Psoas muscle (tissue), 8 donors: ENCODE results near the gene RFC5. TPM values are rescaled to one million over a fixed set of nuclear protein-coding genes. Genes with fewer than 3 reads are reported as not detected.

Source experiments
- ATAC-seq, 4 donors: fragments of 200-7000 bp; cut with Tn5 transposase; one replicate each; pipeline ENCODE4 v1.9.1; 2020; ENCODE audit warnings: moderate library complexity in 3 of 4, mild to moderate bottlenecking in 2 of 4
- DNase-seq, 2 donors: peaks; one replicate each; pipeline ENCODE4 v3.0.0-alpha.2; 2020
- H3K27ac ChIP-seq: fragments of 200-600 bp; one replicate; pipeline ENCODE4 v1.8.0; 2022
- H3K27me3 ChIP-seq, 3 donors: fragments of 200-600 bp in 1 of 3; one replicate each; pipeline versions ENCODE4 v1.6.1 to v1.8.0; 2013 to 2022; ENCODE audit warnings: low read length in 2 of 3, mild to moderate bottlenecking in 2 of 3, moderate library complexity in 1 of 3; ENCODE audit not compliant: insufficient read depth in 3 of 3
- H3K36me3 ChIP-seq, 2 donors: fragments of 200-600 bp in 1 of 2; one replicate each; pipeline versions ENCODE4 v1.6.1 to v1.8.0; 2013 to 2022; ENCODE audit warnings: low read depth in 1 of 2, mild to moderate bottlenecking in 1 of 2, moderate library complexity in 1 of 2; ENCODE audit not compliant: insufficient read depth in 1 of 2
- H3K4me1 ChIP-seq: fragments of 200-600 bp; one replicate; pipeline ENCODE4 v1.8.0; 2022
- H3K4me3 ChIP-seq: fragments of 200-600 bp; one replicate; pipeline ENCODE4 v1.8.0; 2022; ENCODE audit warnings: mild to moderate bottlenecking
- H3K9me3 ChIP-seq: fragments of 200-600 bp; one replicate; pipeline ENCODE4 v1.8.0; 2022
- WGBS, 3 donors: extraction: QIAGEN DNeasy Blood & Tissue Kit; methylation state at CpG; one replicate each; pipeline versions ENCODE4 v1.1.6 to v1.1.7; 2013; 5-methylcytosine and 5-hydroxymethylcytosine counted together
- intact Hi-C, 2 donors: fragments of 100-400 bp; cut with DNase I; formaldehyde crosslinking; loops; one replicate each; pipeline versions ENCODE4 v1.11.0 to v1.14.2; 2022
- long read RNA-seq, 2 donors: library from polyadenylated mRNA; unstranded; transcript quantifications; one replicate each; pipeline ENCODE4 v2.0.0, GENCODE V29; 2021
- polyA plus RNA-seq, 3 donors: library from polyadenylated mRNA; stranded (reverse); fragments of 200-250 nt; gene quantifications; one replicate each; pipeline ENCODE4 v1.2.3, GENCODE V29; 2013
- total RNA-seq, 4 donors: library from RNA; stranded (reverse); fragmentation: NEBNext Ultra II Directional in 2 of 4; extraction: Animal tissue kit (Norgen Biotek cat#: 25700) in 2 of 4; gene quantifications; one replicate each; pipeline versions ENCODE4 v1.2.1 to v1.2.4, GENCODE V29; 2021 to 2023
- TF ChIP-seq, protein P1 (sequence below): fragments of 200-600 bp; IDR thresholded peaks from one replicate; pipeline ENCODE4 v1.8.0; 2022; ENCODE audit warnings: antibody characterized with exemption
- donor health status: healthy with polysubstance abuse.
- donor health status: DM: no; HTN: no; CAD: no; lungs with moderate emphysema.
- donor health status: Bipolar disorder and iron deficiency.
- donor health status: healthy.
- donor health status: DM: yes; HTN: yes; CAD: no.
- donor health status: DM: no; HTN: no; CAD: no.
- donor health status: DM: no; HTN: no; CAD: no.
- donor health status: DM: yes; HTN: yes; CAD: no.

RFC5 gene, protein sequence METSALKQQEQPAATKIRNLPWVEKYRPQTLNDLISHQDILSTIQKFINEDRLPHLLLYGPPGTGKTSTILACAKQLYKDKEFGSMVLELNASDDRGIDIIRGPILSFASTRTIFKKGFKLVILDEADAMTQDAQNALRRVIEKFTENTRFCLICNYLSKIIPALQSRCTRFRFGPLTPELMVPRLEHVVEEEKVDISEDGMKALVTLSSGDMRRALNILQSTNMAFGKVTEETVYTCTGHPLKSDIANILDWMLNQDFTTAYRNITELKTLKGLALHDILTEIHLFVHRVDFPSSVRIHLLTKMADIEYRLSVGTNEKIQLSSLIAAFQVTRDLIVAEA
- total RNA-seq, result 1 to 10 TPM; 2.2 to 4.6 (median 3.2) TPM
- polyA plus RNA-seq, result 1 to 10 TPM; 3.4 to 8.5 (median 5.1) TPM
- long read RNA-seq, donor 1, partial matches to known transcripts, result 0 of 1 reads
- long read RNA-seq, donor 1, other reads (novel, unspliced or antisense), result 0 of 1 reads
- long read RNA-seq, donor 2, partial matches to known transcripts, result 0 of 3 reads
- long read RNA-seq, donor 2, other reads (novel, unspliced or antisense), result 3 of 3 reads

DNA sequence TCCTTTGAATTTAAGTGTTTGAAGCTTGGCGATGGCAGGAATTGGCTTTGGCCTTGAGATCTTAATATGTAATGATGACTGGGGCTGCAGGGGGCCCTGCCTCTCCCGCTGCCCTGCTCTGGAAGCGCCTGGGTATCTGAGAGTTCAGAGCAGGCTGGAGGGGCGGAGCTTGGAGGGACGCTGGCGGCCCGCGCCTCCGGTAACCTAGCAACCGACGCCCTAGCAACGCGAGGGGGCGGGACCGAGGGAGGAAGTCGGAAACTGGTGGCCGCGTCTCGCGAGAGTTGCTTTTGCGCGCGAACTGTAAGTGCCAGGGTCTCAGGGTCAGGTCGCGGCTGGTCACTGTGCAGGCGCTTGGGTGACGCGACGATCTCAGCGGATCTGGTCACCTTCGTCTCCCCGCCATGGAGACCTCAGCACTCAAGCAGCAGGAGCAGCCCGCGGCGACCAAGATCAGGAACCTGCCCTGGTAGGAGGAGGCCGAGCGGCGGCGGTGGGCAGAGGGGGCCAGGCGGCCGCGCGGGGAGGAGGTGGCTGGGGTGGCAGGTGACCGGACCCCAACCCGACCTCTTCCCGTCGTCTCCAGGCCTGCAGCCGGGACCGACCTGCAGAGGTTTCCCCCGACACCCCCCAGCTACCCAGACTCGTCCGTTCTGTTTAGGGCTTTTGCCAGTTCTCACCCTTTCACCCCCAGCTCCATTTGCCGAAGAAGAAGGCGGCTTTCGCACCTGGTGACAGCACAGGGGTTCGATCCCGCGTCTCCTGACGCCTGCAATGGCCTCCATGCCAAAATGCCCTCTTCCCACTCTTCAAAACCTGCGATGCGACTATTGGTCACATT, at the start of gene RFC5:
RFC5 (plus strand) TSS at position 280 of the 841 bp plus-strand sequence; CDS start at position 405, 125 bp downstream.
- 0% methylated on average over 53 to 61 of the region's 61 CpGs for WGBS, 3 donors
- H3K9me3 ChIP-seq, result no peaks in the 10 kb centered on the region
- H3K36me3 ChIP-seq, result peaks cover 0 to 35% of the 10 kb centered on the region in 2 donors
- H3K27me3 ChIP-seq, result no peaks in the 10 kb centered on the region
- peaks cover 6% of the 10 kb centered on the region for H3K4me1 ChIP-seq
- TF ChIP-seq, protein P1, sequence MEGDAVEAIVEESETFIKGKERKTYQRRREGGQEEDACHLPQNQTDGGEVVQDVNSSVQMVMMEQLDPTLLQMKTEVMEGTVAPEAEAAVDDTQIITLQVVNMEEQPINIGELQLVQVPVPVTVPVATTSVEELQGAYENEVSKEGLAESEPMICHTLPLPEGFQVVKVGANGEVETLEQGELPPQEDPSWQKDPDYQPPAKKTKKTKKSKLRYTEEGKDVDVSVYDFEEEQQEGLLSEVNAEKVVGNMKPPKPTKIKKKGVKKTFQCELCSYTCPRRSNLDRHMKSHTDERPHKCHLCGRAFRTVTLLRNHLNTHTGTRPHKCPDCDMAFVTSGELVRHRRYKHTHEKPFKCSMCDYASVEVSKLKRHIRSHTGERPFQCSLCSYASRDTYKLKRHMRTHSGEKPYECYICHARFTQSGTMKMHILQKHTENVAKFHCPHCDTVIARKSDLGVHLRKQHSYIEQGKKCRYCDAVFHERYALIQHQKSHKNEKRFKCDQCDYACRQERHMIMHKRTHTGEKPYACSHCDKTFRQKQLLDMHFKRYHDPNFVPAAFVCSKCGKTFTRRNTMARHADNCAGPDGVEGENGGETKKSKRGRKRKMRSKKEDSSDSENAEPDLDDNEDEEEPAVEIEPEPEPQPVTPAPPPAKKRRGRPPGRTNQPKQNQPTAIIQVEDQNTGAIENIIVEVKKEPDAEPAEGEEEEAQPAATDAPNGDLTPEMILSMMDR, result no peak
- peak; percentile 99 to 100 (median 100) for ATAC-seq
- intact Hi-C loops, result loop anchor here in 1 of 2 donors (5.0 kb wide), 1 partner anchor 139 kb away; no protein-coding TSS in a partner anchor
- peak within 1 kb of the TSS; percentile 13 for H3K27ac ChIP-seq
- H3K4me3 ChIP-seq, result peak within 1 kb of the TSS; percentile 87
- peak; percentile 99 for DNase-seq

DNA sequence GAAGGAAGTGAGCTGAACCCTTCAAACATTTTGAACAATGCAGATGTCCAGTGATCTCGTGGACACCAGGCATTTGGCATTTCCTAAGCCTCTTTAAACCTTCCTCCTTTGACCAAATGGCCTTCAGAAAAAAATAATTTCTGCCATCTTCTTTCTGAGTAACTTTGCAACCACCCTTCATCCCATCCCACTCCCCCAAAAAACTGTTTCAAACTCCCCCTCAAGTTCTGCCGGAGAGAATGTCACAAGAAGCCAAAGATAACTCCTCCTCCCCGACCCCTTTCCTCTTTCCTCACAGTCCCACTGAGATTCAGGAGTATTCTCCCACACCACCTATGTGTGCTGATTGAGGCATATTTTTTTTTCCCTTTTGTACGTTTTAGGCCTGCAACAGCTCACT, 49.5 kb upstream of the RFC5 start:
- H3K27ac ChIP-seq, result no peak overlapping the region
- no peak for DNase-seq
- H3K36me3 ChIP-seq, result no peaks in the 10 kb centered on the region
- H3K4me3 ChIP-seq, result no peak overlapping the region
- intact Hi-C loops, result no loop called here
- H3K4me1 ChIP-seq, result no peaks in the 10 kb centered on the region
- no peak for ATAC-seq
- WGBS, 3 donors, result 29 to 36% (median 31%) methylated on average over 4 of the region's 4 CpGs
- TF ChIP-seq, protein P1, result no peak
- H3K9me3 ChIP-seq, result peaks cover 4% of the 10 kb centered on the region
- peaks cover 0 to 51% (median 16%) of the 10 kb centered on the region in 3 donors for H3K27me3 ChIP-seq

DNA sequence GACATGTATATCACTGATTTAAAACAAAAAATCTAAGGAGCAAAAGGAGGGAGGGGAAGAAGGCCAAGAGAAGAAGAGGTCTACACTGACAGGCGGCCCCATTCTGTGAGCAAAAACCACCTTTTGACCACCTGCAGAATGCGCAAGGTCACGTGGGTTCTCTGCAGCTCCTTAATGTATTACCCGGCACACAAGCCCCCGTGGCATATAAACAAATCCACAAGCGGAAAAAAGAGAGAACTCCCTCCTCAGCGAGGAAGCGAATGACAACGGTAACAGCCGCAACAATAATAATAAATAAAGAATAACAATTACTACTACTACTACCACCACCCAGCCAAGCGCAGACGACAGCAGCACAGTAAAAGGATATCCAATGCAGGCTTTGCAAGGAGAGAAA, 49.0 kb upstream of the RFC5 start:
- Histone ChIP-seq H3K27ac (no peak overlapping the region), H3K4me1 (no peaks in the 10 kb centered on the region), H3K4me3 (no peak overlapping the region), H3K27me3 (peaks cover 0 to 51% (median 16%) of the 10 kb centered on the region in 3 donors), H3K9me3 (peaks cover 4% of the 10 kb centered on the region), H3K36me3 (no peaks in the 10 kb centered on the region)
- ATAC-seq, result no peak
- TF ChIP-seq, protein P1, result no peak
- DNase-seq, result no peak
- WGBS, 3 donors, result 9 to 15% (median 9%) methylated on average over 12 of the region's 12 CpGs
- intact Hi-C loops, result no loop called here

DNA sequence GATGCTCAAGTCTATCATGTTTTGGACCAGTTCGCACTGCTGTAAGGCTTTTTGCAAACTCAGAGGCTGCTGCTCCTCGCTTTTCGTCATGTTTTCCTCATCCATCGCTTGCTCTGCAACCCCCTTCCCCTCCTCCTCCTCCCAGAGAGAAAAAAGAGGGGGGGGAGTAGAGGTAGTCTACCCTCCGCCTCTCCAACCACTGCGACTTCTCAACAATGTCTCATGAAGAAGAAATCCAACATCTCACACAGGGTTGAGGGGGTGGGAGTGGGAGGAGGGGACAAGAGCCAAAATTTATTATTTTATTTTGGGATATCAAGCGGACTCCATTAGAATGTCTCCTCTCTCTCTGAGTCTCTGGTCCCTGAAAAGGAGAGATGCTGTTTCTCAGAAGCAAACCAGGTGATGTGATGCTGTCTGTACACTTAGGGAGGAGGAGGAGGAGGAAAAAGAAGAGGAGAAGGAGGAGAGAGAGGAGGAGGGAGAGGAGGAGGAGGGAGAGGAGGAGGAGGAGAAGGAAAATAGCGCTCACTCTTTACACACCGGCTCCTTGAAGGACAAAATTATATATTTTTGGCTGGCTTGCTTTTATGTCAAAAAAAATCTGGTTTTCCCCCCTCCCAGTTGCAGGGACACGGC, 48.2 kb upstream of the RFC5 start:
- H3K27me3 ChIP-seq, result peaks cover 0 to 55% (median 16%) of the 10 kb centered on the region in 3 donors
- no peak overlapping the region for H3K27ac ChIP-seq
- TF ChIP-seq, protein P1, result no peak
- H3K4me1 ChIP-seq, result no peaks in the 10 kb centered on the region
- intact Hi-C loops, result no loop called here
- peaks cover 4% of the 10 kb centered on the region for H3K9me3 ChIP-seq
- ATAC-seq (no peak), DNase-seq (no peak)
- WGBS, 3 donors, result 3 to 6% (median 3%) methylated on average over 10 of the region's 10 CpGs
- H3K4me3 ChIP-seq, result peak overlapping the region; percentile 31
- no peaks in the 10 kb centered on the region for H3K36me3 ChIP-seq
